ENCODE results near the gene MRAS. TPM values are rescaled to one million over a fixed set of nuclear protein-coding genes. Genes with fewer than 3 reads are reported as not detected.
A peak's percentile ranks its signal among the peaks of the same experiment; 100 is the strongest.

MRAS gene
- 0.50 and 0.77 TPM in 2 replicates for total RNA-seq (2021)
- percentile 18 among the genes with signal in this experiment for Bru-seq, nascent RNA
- BruChase-seq, experiment 1, labeled RNA remaining after a 2-hour chase = percentile 19 among the genes with signal in this experiment
- percentile 16 among the genes with signal in this experiment for BruChase-seq, experiment 2, labeled RNA remaining after a 6-hour chase
- long read RNA-seq, partial matches to known transcripts = 0 of 1 reads
- long read RNA-seq, other reads (novel, unspliced or antisense) = 0 of 1 reads

- Histone ChIP-seq H3K36me3 (ENCODE audit: insufficient read depth, low read length, poor library complexity, severe bottlenecking) (no peaks in the 10 kb centered on the region), H3K4me3 (ENCODE audit: low read depth, low read length, poor library complexity, severe bottlenecking) (peak within 1 kb of the TSS; percentile 55), H3K9me3 (ENCODE audit: low read depth, low read length, poor library complexity, severe bottlenecking) (no peaks in the 10 kb centered on the region), H3K27me3 (replicated peaks; ENCODE audit: insufficient read depth, low read depth, low read length, poor library complexity) (peaks cover 13% of the 10 kb centered on the region), H3K4me1 (ENCODE audit: insufficient read depth, low read length, poor library complexity, severe bottlenecking) (no peaks in the 10 kb centered on the region), H3K27ac (ENCODE audit: low read depth, low read length, poor library complexity, severe bottlenecking) (no peak within 1 kb of the TSS)
- BruUV-seq (replicated peaks) = no TSS peak
- intact Hi-C loops (cut with micrococcal nuclease; ENCODE audit: unreplicated experiment) = no loop called here
- ChIA-PET POLR2A (ENCODE audit: low non-redundant PET) (interaction anchor here (0.6 kb wide), 1 partner anchor 80 kb away, joined by 3 read pairs; no protein-coding TSS in a partner anchor), CTCF (no interaction called here)
- DNase-seq (ENCODE audit: low spot score) = peak; percentile 48
- no peak for TF ChIP-seq EZH2 (IDR thresholded peaks at IDR 0.05; ENCODE audit: borderline replicate concordance, low read depth, low read length, poor library complexity, severe bottlenecking)
- peak; percentile 43; the same call in 1 of the 2 replicates for TF ChIP-seq CTCF (conservative IDR thresholded peaks at IDR 0.05; ENCODE audit: low read depth, low read length)
These were observed at the start of gene MRAS for GRCh38 chr3:138347960-138348753. Gene MRAS, plus strand, starts transcription at chr3:138348579. Its CDS starts 24,305 bp downstream, at chr3:138372884.

GRCh38 chr3:138300647-138301046, 47.7 kb upstream of the MRAS start:
- ChIA-PET CTCF (no interaction called here), POLR2A (ENCODE audit: low non-redundant PET) (no interaction called here)
- H3K27ac ChIP-seq (ENCODE audit: low read depth, low read length, poor library complexity, severe bottlenecking) = no peak overlapping the region
- TSS peak; percentile 16 for BruUV-seq (replicated peaks)
- DNase-seq (ENCODE audit: low spot score) = no peak
- H3K36me3 ChIP-seq (ENCODE audit: insufficient read depth, low read length, poor library complexity, severe bottlenecking) = no peaks in the 10 kb centered on the region
- no peak overlapping the region for H3K4me3 ChIP-seq (ENCODE audit: low read depth, low read length, poor library complexity, severe bottlenecking)
- H3K27me3 ChIP-seq (replicated peaks; ENCODE audit: insufficient read depth, low read depth, low read length, poor library complexity) = no peaks in the 10 kb centered on the region
- H3K9me3 ChIP-seq (ENCODE audit: low read depth, low read length, poor library complexity, severe bottlenecking) = no peaks in the 10 kb centered on the region
- TF ChIP-seq EZH2 (IDR thresholded peaks at IDR 0.05; ENCODE audit: borderline replicate concordance, low read depth, low read length, poor library complexity, severe bottlenecking) (no peak), CTCF (conservative IDR thresholded peaks at IDR 0.05; ENCODE audit: low read depth, low read length) (no peak)
- H3K4me1 ChIP-seq (ENCODE audit: insufficient read depth, low read length, poor library complexity, severe bottlenecking) = no peaks in the 10 kb centered on the region
- intact Hi-C loops (cut with micrococcal nuclease; ENCODE audit: unreplicated experiment) = no loop called here

DNA sequence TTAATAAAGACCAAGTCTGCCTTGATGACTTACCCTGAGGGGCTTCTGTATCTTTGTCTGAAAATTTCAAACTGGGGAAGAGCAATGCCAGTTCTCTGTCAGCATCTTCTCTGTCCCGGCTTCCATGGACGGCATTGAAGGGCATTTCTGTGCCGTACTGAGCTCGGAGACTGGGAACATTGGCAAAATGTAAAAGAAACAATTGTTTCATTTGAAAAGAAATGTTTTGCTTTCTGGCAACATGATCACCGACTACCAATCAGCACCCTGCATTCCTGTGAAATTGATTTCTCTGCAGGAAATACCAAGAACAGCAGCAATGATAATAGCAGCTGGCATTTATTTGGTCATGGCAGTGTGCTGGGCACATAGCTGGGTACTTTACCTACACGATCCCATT, 44.9 kb upstream of the MRAS start:
- no peak for TF ChIP-seq EZH2 (IDR thresholded peaks at IDR 0.05; ENCODE audit: borderline replicate concordance, low read depth, low read length, poor library complexity, severe bottlenecking)
- no peak for TF ChIP-seq CTCF (conservative IDR thresholded peaks at IDR 0.05; ENCODE audit: low read depth, low read length)
- CTCF ChIA-PET = no interaction called here
- H3K4me3 ChIP-seq (ENCODE audit: low read depth, low read length, poor library complexity, severe bottlenecking) = no peak overlapping the region
- H3K27ac ChIP-seq (ENCODE audit: low read depth, low read length, poor library complexity, severe bottlenecking) = no peak overlapping the region
- H3K36me3 ChIP-seq (ENCODE audit: insufficient read depth, low read length, poor library complexity, severe bottlenecking) = no peaks in the 10 kb centered on the region
- BruUV-seq (replicated peaks) = no TSS peak
- no peaks in the 10 kb centered on the region for H3K27me3 ChIP-seq (replicated peaks; ENCODE audit: insufficient read depth, low read depth, low read length, poor library complexity)
- intact Hi-C loops (cut with micrococcal nuclease; ENCODE audit: unreplicated experiment) = no loop called here
- peaks cover 6% of the 10 kb centered on the region for H3K9me3 ChIP-seq (ENCODE audit: low read depth, low read length, poor library complexity, severe bottlenecking)
- POLR2A ChIA-PET (ENCODE audit: low non-redundant PET) = no interaction called here
- DNase-seq (ENCODE audit: low spot score) = no peak
- H3K4me1 ChIP-seq (ENCODE audit: insufficient read depth, low read length, poor library complexity, severe bottlenecking) = no peaks in the 10 kb centered on the region

Data from A673 (cell line).